Liver (tissue), 9 donors: ENCODE measurements around the gene LRRC25. TPM values are rescaled to one million over a fixed set of nuclear protein-coding genes. Genes with fewer than 3 reads are reported as not detected.
A peak's percentile ranks its signal among the peaks of the same experiment; 100 is the strongest.

ENCODE experiments used
- DNase-seq: peaks from one replicate; pipeline ENCODE4 v3.0.0-alpha.2; 2017; ENCODE audit warnings: low spot score
- H3K27ac ChIP-seq, 2 donors: one replicate each; pipeline ENCODE4 v1.7.0; 2013; ENCODE audit warnings: inconsistent platforms in 2 of 2, low read length in 2 of 2, control low read depth in 1 of 2, low read depth in 1 of 2, mild to moderate bottlenecking in 1 of 2
- H3K27me3 ChIP-seq, 4 donors: one replicate each; pipeline versions ENCODE4 v1.6.1 to v1.7.0; 2013; ENCODE audit warnings: low read length in 3 of 4, inconsistent platforms in 1 of 4, mild to moderate bottlenecking in 1 of 4, moderate library complexity in 1 of 4; ENCODE audit not compliant: control insufficient read depth in 4 of 4, insufficient read depth in 4 of 4
- H3K36me3 ChIP-seq, 4 donors: one replicate each; pipeline versions ENCODE4 v1.6.1 to v1.7.0; 2013; ENCODE audit warnings: low read length in 3 of 4, mild to moderate bottlenecking in 3 of 4, low read depth in 1 of 4, moderate library complexity in 1 of 4; ENCODE audit not compliant: control insufficient read depth in 4 of 4, insufficient read depth in 3 of 4
- H3K4me1 ChIP-seq, 4 donors: one replicate each; pipeline versions ENCODE4 v1.6.1 to v1.7.0; 2013; ENCODE audit warnings: low read length in 3 of 4, mild to moderate bottlenecking in 3 of 4, moderate library complexity in 1 of 4; ENCODE audit not compliant: control insufficient read depth in 4 of 4, insufficient read depth in 4 of 4
- H3K4me3 ChIP-seq, 3 donors: one replicate each; pipeline versions ENCODE4 v1.6.1 to v1.7.0; 2013; ENCODE audit warnings: low read length in 3 of 3, control low read depth in 1 of 3, low read depth in 1 of 3, mild to moderate bottlenecking in 1 of 3
- H3K9ac ChIP-seq, 2 donors: one replicate each; pipeline ENCODE4 v1.7.0; 2013; ENCODE audit warnings: low read length in 2 of 2, mild to moderate bottlenecking in 2 of 2, moderate library complexity in 2 of 2, control low read depth in 1 of 2, low read depth in 1 of 2
- H3K9me3 ChIP-seq, 4 donors: one replicate each; pipeline versions ENCODE4 v1.6.1 to v1.7.0; 2013; ENCODE audit warnings: low read length in 3 of 4; ENCODE audit not compliant: control insufficient read depth in 4 of 4
- EGR1 ChIP-seq, 2 donors: IDR thresholded peaks; 2 replicates each; pipeline ENCODE4 v1.6.1; 2016 to 2018; ENCODE audit warnings: antibody characterized with exemption in 2 of 2, low read depth in 2 of 2
- GABPA ChIP-seq, 2 donors: IDR thresholded peaks in 1 of 2; conservative IDR thresholded peaks in 1 of 2; 2 replicates each; pipeline ENCODE4 v1.6.1; 2016; ENCODE audit warnings: antibody characterized with exemption in 2 of 2, mild to moderate bottlenecking in 1 of 2, moderate library complexity in 1 of 2
- HNF4A ChIP-seq, 2 donors: conservative IDR thresholded peaks; 2 replicates each; pipeline ENCODE4 v1.6.1; 2016; ENCODE audit warnings: antibody characterized with exemption in 2 of 2, mild to moderate bottlenecking in 2 of 2
- JUND ChIP-seq, 2 donors: IDR thresholded peaks; 2 replicates each; pipeline ENCODE4 v1.6.1; 2016; ENCODE audit warnings: antibody characterized with exemption in 2 of 2
- MAX ChIP-seq: IDR thresholded peaks from 2 replicates; pipeline ENCODE4 v1.6.1; 2016; ENCODE audit warnings: antibody characterized with exemption
- NR2F2 ChIP-seq: IDR thresholded peaks from 2 replicates; pipeline ENCODE4 v1.6.1; 2016; ENCODE audit warnings: antibody characterized with exemption
- REST ChIP-seq: IDR thresholded peaks from 2 replicates; pipeline ENCODE4 v1.6.1; 2016; ENCODE audit warnings: antibody characterized with exemption, mild to moderate bottlenecking
- RXRA ChIP-seq, 2 donors: IDR thresholded peaks; 2 replicates each; pipeline ENCODE4 v1.6.1; 2017 to 2018; ENCODE audit warnings: antibody characterized with exemption in 2 of 2, mild to moderate bottlenecking in 1 of 2
- SP1 ChIP-seq: IDR thresholded peaks from 2 replicates; pipeline ENCODE4 v1.6.1; 2018; ENCODE audit warnings: antibody characterized with exemption, mild to moderate bottlenecking
- TAF1 ChIP-seq: conservative IDR thresholded peaks from 2 replicates; pipeline ENCODE4 v1.6.1; 2016; ENCODE audit warnings: antibody characterized with exemption, mild to moderate bottlenecking
- WGBS: extraction: QIAGEN DNeasy Blood & Tissue Kit; methylation state at CpG from one replicate; pipeline ENCODE4 v1.1.7; 2013; 5-methylcytosine and 5-hydroxymethylcytosine counted together
- polyA plus RNA-seq, 2 donors: library from polyadenylated mRNA; stranded (reverse) in 1 of 2; unstranded in 1 of 2; fragments of 200-250 nt in 1 of 2; fragments of >200 nt in 1 of 2; fragmentation: Nextera tagmentation in 1 of 2; extraction: Ambion mirVana in 1 of 2; gene quantifications; one replicate each; pipeline versions ENCODE4 v1.2.1 to v1.2.3, GENCODE V29; 2013 to 2015
- total RNA-seq, 2 donors: library from RNA; depleted of rRNA; stranded (reverse); fragments of >200 nt; gene quantifications; one replicate each; pipeline ENCODE4 v1.2.3, GENCODE V29; 2014
- donor health status: healthy.
- donor health status: healthy.
- donor health status: healthy.
- donor health status: healthy.
- donor health status: healthy.

The LRRC25 gene
- total and polyA plus RNA-seq, 4 donors, result 2.3 to 13.4 (median 6.9) TPM

- TF ChIP-seq RXRA (IDR thresholded peaks at IDR 0.05), result no peak
- TF ChIP-seq MAX, result no peak
- TF ChIP-seq TAF1, result no peak
These were observed 19.4 kb upstream of the LRRC25 start (continued) for GRCh38 chr19:18416778-18417249.

GRCh38 chr19:18415178-18415867, 17.9 kb upstream of the LRRC25 start:
- WGBS, result 55% methylated on average over 25 of the region's 25 CpGs

GRCh38 chr19:18414504-18415177, 17.2 kb upstream of the LRRC25 start:
- TF ChIP-seq RXRA (IDR thresholded peaks at IDR 0.05) (peak; percentile 92 to 97), EGR1 (IDR thresholded peaks at IDR 0.05; ENCODE audit: low read depth in 2 of 2) (no peak), SP1 (peak; percentile 69), GABPA (IDR thresholded peaks at IDR 0.05 in 1 of 2, conservative IDR thresholded peaks at IDR 0.05 in 1 of 2) (no peak), HNF4A (conservative IDR thresholded peaks at IDR 0.05) (peak; percentile 42 to 51), NR2F2 (peak; percentile 60)
- H3K4me3 ChIP-seq, result no peak overlapping the region
- no peaks in the 10 kb centered on the region for H3K27me3 ChIP-seq
- H3K36me3 ChIP-seq, result no peaks in the 10 kb centered on the region
- peak overlapping the region; percentile 74 to 94 for H3K27ac ChIP-seq
- DNase-seq, result no peak
- no peak overlapping the region for H3K9ac ChIP-seq
- H3K4me1 ChIP-seq, result peaks cover 9 to 41% (median 25%) of the 10 kb centered on the region in 4 donors
- WGBS, result 10% methylated on average over 11 of the region's 11 CpGs
- H3K9me3 ChIP-seq, result no peaks in the 10 kb centered on the region

More at GRCh38 chr19:18415178-18415867, 17.9 kb upstream of the LRRC25 start:
- peak overlapping the region; percentile 74 to 94 for H3K27ac ChIP-seq
- no peak for DNase-seq
- H3K9ac ChIP-seq, result no peak overlapping the region
- peaks cover 9 to 47% (median 28%) of the 10 kb centered on the region in 4 donors for H3K4me1 ChIP-seq
- H3K9me3 ChIP-seq, result no peaks in the 10 kb centered on the region
- no peak overlapping the region for H3K4me3 ChIP-seq
- H3K36me3 ChIP-seq, result no peaks in the 10 kb centered on the region
- no peaks in the 10 kb centered on the region for H3K27me3 ChIP-seq
- peak; percentile 13 for TF ChIP-seq REST
- peak; percentile 45 for TF ChIP-seq NR2F2
- TF ChIP-seq JUND (IDR thresholded peaks at IDR 0.05), result no peak
- peak; percentile 35 for TF ChIP-seq SP1
- TF ChIP-seq GABPA (IDR thresholded peaks at IDR 0.05 in 1 of 2, conservative IDR thresholded peaks at IDR 0.05 in 1 of 2), result peak; percentile 29 to 50
